GM12878 (cell line): ENCODE data around the gene NMNAT1. TPM values are rescaled to one million over a fixed set of nuclear protein-coding genes. Genes with fewer than 3 reads are reported as not detected.

ENCODE experiments used
- ATAC-seq: fragments of 200-7000 bp; cut with Tn5 transposase; 3 replicates; pipeline ENCODE4 v1.9.1; 2020; ENCODE audit warnings: mild to moderate bottlenecking, moderate library complexity
- BruUV-seq: library from RNA; stranded (reverse); fragments of 400-500 nt; replicated peaks from 2 replicates; lab custom pipeline; 2021; lab: Mats Ljungman, UMichigan
- CTCF ChIA-PET: fragments of 300-600 bp; sonication (Branson Sonifier 250); formaldehyde crosslinking; extraction: SDS; loops from one replicate; lab custom pipeline; 2021; ENCODE audit warnings: inconsistent platforms; lab: Yijun Ruan, JAX
- POLR2A ChIA-PET: fragments of 350-600 bp; formaldehyde crosslinking; extraction: SDS; loops from one replicate; lab custom pipeline; 2021; ENCODE audit warnings: inconsistent platforms; lab: Charles Lee
- RAD21 ChIA-PET: fragments of 300-600 bp; sonication (Branson Sonifier 250); formaldehyde crosslinking; loops from one replicate; lab custom pipeline; 2023; ENCODE audit warnings: antibody characterized with exemption; ENCODE audit not compliant: unreplicated experiment; lab: Charles Lee
- SMC1A ChIA-PET: fragments of 300-600 bp; sonication (Branson Sonifier 250); formaldehyde crosslinking; loops from one replicate; lab custom pipeline; 2023; ENCODE audit not compliant: unreplicated experiment, uncharacterized antibody; lab: Charles Lee
- DNase-seq: peaks from one replicate; pipeline ENCODE4 v3.0.0-alpha.2; 2011; ENCODE audit warnings: low read depth, low spot score
- FAIRE-seq: peaks from 3 replicates; lab custom pipeline; 2011; peaks lifted over from hg19 to GRCh38; lab: Jason Lieb, UNC
- H2AFZ ChIP-seq: 2 replicates; pipeline ENCODE4 v1.6.0; 2011; ENCODE audit warnings: low read depth, low read length, control low read depth; ENCODE audit not compliant: control insufficient read depth
- H3K27ac ChIP-seq: 2 replicates; pipeline ENCODE4 v1.5.1; 2011; ENCODE audit warnings: control low read depth; ENCODE audit not compliant: control insufficient read depth, insufficient read depth
- H3K27me3 ChIP-seq, 2 experiments: replicated peaks in 1 of 2; 2 replicates each; pipeline versions ENCODE4 v1.6.0 to v1.6.1; 2011; ENCODE audit warnings: low read length in 1 of 2; ENCODE audit not compliant: control insufficient read depth in 2 of 2, insufficient read depth in 2 of 2
- H3K36me3 ChIP-seq, 2 experiments: 2 replicates each; pipeline ENCODE4 v1.5.1; 2011; ENCODE audit warnings: low read length in 1 of 2; ENCODE audit not compliant: control insufficient read depth in 2 of 2, insufficient read depth in 2 of 2
- H3K4me1 ChIP-seq: 2 replicates; pipeline ENCODE4 v1.6.1; 2011; ENCODE audit warnings: mild to moderate bottlenecking, low read length, moderate library complexity, mixed read lengths; ENCODE audit not compliant: control insufficient read depth, insufficient read depth
- H3K4me2 ChIP-seq: 2 replicates; pipeline ENCODE4 v1.6.0; 2011; ENCODE audit warnings: control low read depth; ENCODE audit not compliant: control insufficient read depth, insufficient read depth
- H3K4me3 ChIP-seq: fragments of 200-600 bp; sonication (generic); 2 replicates; pipeline ENCODE4 v1.5.1; 2016
- H3K79me2 ChIP-seq: 2 replicates; pipeline ENCODE4 v1.6.0; 2011; ENCODE audit warnings: low read length; ENCODE audit not compliant: control insufficient read depth, insufficient read depth
- H3K9ac ChIP-seq: 2 replicates; pipeline ENCODE4 v1.8.0; 2011; ENCODE audit warnings: low read length, control low read depth, mixed read lengths; ENCODE audit not compliant: control insufficient read depth, insufficient read depth
- H3K9me3 ChIP-seq: replicated peaks from 3 replicates; pipeline ENCODE4 v1.5.1; 2011; ENCODE audit warnings: mild to moderate bottlenecking, low read length; ENCODE audit not compliant: control insufficient read depth, insufficient read depth
- H4K20me1 ChIP-seq: 2 replicates; pipeline ENCODE4 v1.6.0; 2011; ENCODE audit not compliant: control insufficient read depth, insufficient read depth
- ATF3 ChIP-seq: IDR thresholded peaks from 2 replicates; pipeline ENCODE4 v1.6.1; 2011; ENCODE audit warnings: low read depth, mild to moderate bottlenecking, low read length, moderate library complexity, borderline replicate concordance; ENCODE audit errors: extremely low read depth
- BCL3 ChIP-seq: IDR thresholded peaks from 2 replicates; pipeline ENCODE4 v1.6.1; 2011; ENCODE audit warnings: borderline replicate concordance, low read depth, mild to moderate bottlenecking, moderate library complexity, low read length; ENCODE audit not compliant: insufficient read depth, poor library complexity, severe bottlenecking
- CEBPZ ChIP-seq: fragments of 150-350 bp; IDR thresholded peaks from 2 replicates; pipeline ENCODE4 v1.6.1; 2016; ENCODE audit warnings: low read depth, low read length
- EED ChIP-seq: sonication (generic); IDR thresholded peaks from 2 replicates; pipeline ENCODE4 v1.6.1; 2016; ENCODE audit warnings: antibody characterized with exemption, low read depth
- EP300 ChIP-seq, 2 experiments: fragments of 150-350 bp in 1 of 2; IDR thresholded peaks; 2 replicates each; pipeline ENCODE4 v1.6.1; 2011 to 2012; ENCODE audit warnings: low read depth in 2 of 2, low read length in 2 of 2, borderline replicate concordance in 1 of 2, improper control_type of control experiment in 1 of 2, inconsistent platforms in 1 of 2; ENCODE audit not compliant: control insufficient read depth in 1 of 2
- IRF4 ChIP-seq: IDR thresholded peaks from 2 replicates; pipeline ENCODE4 v1.6.1; 2011; ENCODE audit warnings: low read depth, low read length
- MEF2B ChIP-seq: fragments of 450-650 bp; IDR thresholded peaks from 2 replicates; pipeline ENCODE4 v1.6.1; 2018; ENCODE audit warnings: mild to moderate bottlenecking, moderate library complexity; ENCODE audit not compliant: partially characterized antibody, poor library complexity, severe bottlenecking
- NFIC ChIP-seq: IDR thresholded peaks from 2 replicates; pipeline ENCODE4 v1.6.1; 2012; ENCODE audit warnings: low read depth, mild to moderate bottlenecking, inconsistent platforms, low read length, moderate library complexity
- POU2F2 ChIP-seq: IDR thresholded peaks from 3 replicates; pipeline ENCODE4 v1.6.1; 2011; ENCODE audit warnings: low read depth, mild to moderate bottlenecking, low read length, borderline replicate concordance
- SREBF2 ChIP-seq: IDR thresholded peaks from 2 replicates; pipeline ENCODE4 v1.6.1; 2012; ENCODE audit warnings: mild to moderate bottlenecking, low read length
- STAT1 ChIP-seq: fragments of 450-650 bp; conservative IDR thresholded peaks from 2 replicates; pipeline ENCODE4 v1.6.1; 2014; ENCODE audit warnings: antibody characterized with exemption, mild to moderate bottlenecking
- STAT3 ChIP-seq: IDR thresholded peaks from 2 replicates; pipeline ENCODE4 v1.6.1; 2011; ENCODE audit warnings: low read depth, low read length, improper control_type of control experiment
- TCF12 ChIP-seq: IDR thresholded peaks from 2 replicates; pipeline ENCODE4 v1.6.1; 2011; ENCODE audit warnings: low read depth, mild to moderate bottlenecking, low read length
- YY1 ChIP-seq: IDR thresholded peaks from 2 replicates; pipeline ENCODE4 v1.6.1; 2011; ENCODE audit warnings: low read depth, mild to moderate bottlenecking, low read length
- WGBS: methylation state at CpG from one replicate; pipeline ENCODE4 v1.1.6; 2016; ENCODE audit warnings: low lambda C conversion rate; ENCODE audit not compliant: insufficient replicate concordance, insufficient coverage; ENCODE audit errors: missing lambda C conversion rate; 5-methylcytosine and 5-hydroxymethylcytosine counted together
- in situ Hi-C: fragments of 300-500 bp; cut with MboI; formaldehyde crosslinking; loops from 9 replicates; pipeline ENCODE4 v1.14.3; 2018; ENCODE audit warnings: mixed read lengths
- intact Hi-C: fragments of 100-400 bp; cut with micrococcal nuclease; formaldehyde crosslinking; loops from one replicate; pipeline ENCODE4 v1.14.2; 2022; ENCODE audit not compliant: unreplicated experiment
- polyA plus RNA-seq, 11 experiments: library from polyadenylated mRNA; depleted of rRNA in 4 of 11; unstranded in 6 of 11; stranded (reverse) in 5 of 11; fragments of >200 nt; fragmentation: Nextera tagmentation in 4 of 11; fragmentation: Illumina TruSeq in 1 of 11; extraction: Ambion mirVana in 4 of 11; extraction: Trizol in 1 of 11; gene quantifications; 1 replicate in 1 of 11; 2 replicates in 10 of 11; pipeline versions ENCODE4 v1.2.1 to v1.2.3, GENCODE V29; 2011 to 2016; ENCODE audit warnings: inconsistent platforms in 2 of 11, missing spikeins in 2 of 11, low read depth in 1 of 11
- total RNA-seq, 4 experiments: library from RNA; depleted of rRNA in 3 of 4; stranded (reverse); fragments of >200 nt in 3 of 4; fragmentation: Illumina TruSeq in 1 of 4; extraction: Trizol in 1 of 4; gene quantifications; 2 replicates each; pipeline versions ENCODE4 v1.2.1 to v1.2.3, GENCODE V29; 2013 to 2021

Gene NMNAT1
- total and polyA plus RNA-seq, 10 of the 15 experiments (the other 5 are each of a cell fraction or from before 2014, with no cell fraction given) = 7.2 to 16.7 (median 11.7) TPM

GRCh38 chr1:10032590-10033358 is 89.5 kb downstream of the NMNAT1 start, which contains the start of gene UBE4B:
UBE4B (plus strand) TSS chr1:10032958; CDS start chr1:10033671, 713 bp downstream.
- Histone ChIP-seq H3K27me3 (no peaks in the 10 kb centered on the region), H3K36me3 (no peaks in the 10 kb centered on the region; a peak in 1 of 4 replicates), H3K9ac (peak within 1 kb of the TSS; percentile 72), H2AFZ (peak within 1 kb of the TSS; percentile 100), H3K4me3 (peak within 1 kb of the TSS; percentile 99), H3K27ac (peak within 1 kb of the TSS; percentile 79), H4K20me1 (no peaks in the 10 kb centered on the region), H3K79me2 (peaks cover 31% of the 10 kb centered on the region), H3K9me3 (no peaks in the 10 kb centered on the region), H3K4me2 (peak within 1 kb of the TSS; percentile 97), H3K4me1 (no peaks in the 10 kb centered on the region)
- ATAC-seq = peak; percentile 98
- WGBS = under 1% methylated on average over 56 of the region's 73 CpGs
- RAD21 ChIA-PET = interaction anchor here (0.5 kb wide), 1 partner anchor 325 kb away, joined by 3 read pairs; no protein-coding TSS in a partner anchor
- POLR2A ChIA-PET = interaction anchor here (0.6 to 1.1 kb wide), 3 partner anchors 90 to 399 kb away, joined by 3 to 5 read pairs (median 4); partner anchors contain the start of genes LZIC and NMNAT1
- SMC1A ChIA-PET = interaction anchor here (0.5 to 1.0 kb wide), 4 partner anchors 16 to 89 kb away, joined by 3 to 4 read pairs (median 3); partner anchors contain the start of genes LZIC and NMNAT1
- intact Hi-C loops = loop anchor here (1.0 to 10.0 kb wide), 5 partner anchors 82 to 396 kb away; partner anchors contain the start of genes LZIC and NMNAT1
- peak; percentile 89 for FAIRE-seq
- DNase-seq = peak; percentile 83
- in situ Hi-C loops = no loop called here
- CTCF ChIA-PET = interaction anchor here (0.7 to 2.6 kb wide), 5 partner anchors 11 to 91 kb away, joined by 3 to 18 read pairs (median 3); partner anchors contain the start of genes LZIC and NMNAT1
- TSS peak; percentile 89 for BruUV-seq
- TF ChIP-seq POU2F2 = no peak
- no peak for TF ChIP-seq SREBF2
- TF ChIP-seq EP300 (IDR thresholded peaks at IDR 0.05; ENCODE audit: borderline replicate concordance in 1 of 2, control insufficient read depth in 1 of 2, low read depth in 2 of 2, low read length in 2 of 2) = peak in 1 of 2 experiments; percentile 23; a peak in 1 of 4 replicates
- TF ChIP-seq IRF4 = no peak
- TF ChIP-seq CEBPZ = no peak
- no peak for TF ChIP-seq STAT3
- no peak; the same call in 1 of the 2 replicates for TF ChIP-seq EED
- 0 out of 2 replicates have a peak, but pooled peaks have one; percentile 48 for TF ChIP-seq TCF12
- TF ChIP-seq NFIC = no peak
- no peak for TF ChIP-seq BCL3
- TF ChIP-seq STAT1 = peak; percentile 66; the same call in 1 of the 2 replicates
- no peak for TF ChIP-seq MEF2B
- no peak for TF ChIP-seq ATF3
- TF ChIP-seq YY1 = peak; percentile 96
